Ishikawa (cell line): ENCODE data around the gene ACTN3.

Experiments
- CEBPB ChIP-seq: IDR thresholded peaks from 2 replicates; pipeline ENCODE4 v1.6.1; 2012
- CREB1 ChIP-seq: IDR thresholded peaks from 2 replicates; pipeline ENCODE4 v1.6.1; 2012; ENCODE audit warnings: low read depth
- EGR1 ChIP-seq: IDR thresholded peaks from 2 replicates; pipeline ENCODE4 v1.6.1; 2012
- EP300 ChIP-seq: IDR thresholded peaks from 2 replicates; pipeline ENCODE4 v1.6.1; 2012; ENCODE audit warnings: borderline replicate concordance
- FOXM1 ChIP-seq: IDR thresholded peaks from 2 replicates; pipeline ENCODE4 v1.6.1; 2012; ENCODE audit warnings: low read depth, borderline replicate concordance
- MAX ChIP-seq: IDR thresholded peaks from 2 replicates; pipeline ENCODE4 v1.6.1; 2012
- NFIC ChIP-seq: IDR thresholded peaks from 2 replicates; pipeline ENCODE4 v1.6.1; 2012
- RAD21 ChIP-seq: IDR thresholded peaks from 2 replicates; pipeline ENCODE4 v1.6.1; 2012; ENCODE audit warnings: low read depth
- REST ChIP-seq: IDR thresholded peaks from 2 replicates; pipeline ENCODE4 v1.6.1; 2012; ENCODE audit warnings: low read depth, mild to moderate bottlenecking
- TAF1 ChIP-seq: IDR thresholded peaks from 2 replicates; pipeline ENCODE4 v1.6.1; 2012; ENCODE audit warnings: low read depth, mild to moderate bottlenecking
- TCF12 ChIP-seq: IDR thresholded peaks from 2 replicates; pipeline ENCODE4 v1.6.1; 2012; ENCODE audit warnings: low read depth
- TEAD4 ChIP-seq: IDR thresholded peaks from 2 replicates; pipeline ENCODE4 v1.6.1; 2012
- USF1 ChIP-seq: IDR thresholded peaks from 2 replicates; pipeline ENCODE4 v1.6.1; 2012
- YY1 ChIP-seq: IDR thresholded peaks from 2 replicates; pipeline ENCODE4 v1.6.1; 2012; ENCODE audit warnings: low read depth
- ZBTB7A ChIP-seq: IDR thresholded peaks from 2 replicates; pipeline ENCODE4 v1.6.1; 2012; ENCODE audit warnings: low read depth

The ACTN3 gene

GRCh38 chr11:66548041-66548440 lies 1.3 kb downstream of the ACTN3 start:
- TF ChIP-seq FOXM1 (no peak), RAD21 (no peak), NFIC (no peak), MAX (no peak), CREB1 (no peak), TAF1 (no peak), EP300 (no peak), ZBTB7A (no peak), TEAD4 (no peak), CEBPB (no peak), EGR1 (no peak), YY1 (no peak), TCF12 (no peak)

- TF ChIP-seq MAX (no peak), CEBPB (no peak), NFIC (no peak)
Measured at GRCh38 chr11:66548774-66549630, 2.3 kb downstream of the ACTN3 start.

- no peak for TF ChIP-seq NFIC
Measured at GRCh38 chr11:66549696-66550095, 3.0 kb downstream of the ACTN3 start.

DNA sequence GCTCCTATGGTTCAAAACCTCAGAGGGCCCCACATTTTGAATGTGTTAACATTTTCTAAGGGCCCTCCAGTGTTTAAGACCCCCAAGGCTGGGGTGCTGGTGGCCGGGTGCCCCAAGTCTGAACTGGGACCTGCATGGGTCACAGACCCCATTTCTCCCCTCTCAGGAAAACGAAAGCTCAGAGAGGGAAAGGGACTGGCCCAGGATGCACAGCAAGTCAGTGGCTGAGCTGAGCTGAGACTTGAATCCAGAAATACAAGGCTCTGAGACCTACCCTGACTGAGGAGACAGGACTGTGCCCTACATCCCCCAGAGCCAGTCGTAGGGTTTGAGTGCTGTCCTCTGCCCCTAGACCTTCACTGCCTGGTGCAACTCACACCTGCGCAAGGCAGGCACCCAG lies 4.2 kb downstream of the ACTN3 start:
- TF ChIP-seq EP300 = no peak
- TF ChIP-seq YY1 = no peak
- no peak for TF ChIP-seq TEAD4
- TF ChIP-seq TAF1 = no peak
- no peak for TF ChIP-seq NFIC
- TF ChIP-seq EGR1 = no peak
- TF ChIP-seq USF1 = no peak
- TF ChIP-seq CEBPB = no peak
- no peak for TF ChIP-seq ZBTB7A
- TF ChIP-seq MAX = no peak
- no peak for TF ChIP-seq RAD21
- TF ChIP-seq CREB1 = no peak
- no peak for TF ChIP-seq TCF12
- TF ChIP-seq FOXM1 = no peak
- no peak for TF ChIP-seq REST

GRCh38 chr11:66554602-66555001 lies 7.9 kb downstream of the ACTN3 start:
- TF ChIP-seq NFIC = no peak
- TF ChIP-seq YY1 = no peak
- no peak for TF ChIP-seq REST
- no peak for TF ChIP-seq ZBTB7A
- TF ChIP-seq CEBPB = no peak
- TF ChIP-seq USF1 = no peak
- TF ChIP-seq FOXM1 = no peak
- no peak for TF ChIP-seq RAD21
- TF ChIP-seq TEAD4 = no peak
- no peak for TF ChIP-seq TCF12
- TF ChIP-seq CREB1 = no peak
- TF ChIP-seq EP300 = no peak

GRCh38 chr11:66555416-66555815 lies 8.7 kb downstream of the ACTN3 start:
- TF ChIP-seq USF1 (no peak), RAD21 (no peak), TEAD4 (no peak), MAX (no peak), CREB1 (no peak), EGR1 (no peak), CEBPB (no peak), NFIC (no peak), ZBTB7A (no peak), TCF12 (no peak), YY1 (no peak), REST (no peak)
